H9 (cell line): Measurements from ENCODE around the gene ZNF385B. TPM values are rescaled to one million over a fixed set of nuclear protein-coding genes. Genes with fewer than 3 reads are reported as not detected.

Experiments
- DNase-seq: peaks from one replicate; pipeline ENCODE4 v3.0.0-alpha.2; 2017
- H2AFZ ChIP-seq: one replicate; pipeline ENCODE4 v1.6.1; 2013; ENCODE audit warnings: mild to moderate bottlenecking, low read length, control low read depth, moderate library complexity
- H2AK5ac ChIP-seq: 2 replicates; pipeline ENCODE4 v1.6.1; 2013; ENCODE audit warnings: low read length, control low read depth, mixed read lengths; ENCODE audit not compliant: insufficient read length
- H2BK120ac ChIP-seq: one replicate; pipeline ENCODE4 v1.6.1; 2013; ENCODE audit warnings: low read depth, mild to moderate bottlenecking, low read length, control low read depth, inconsistent platforms; ENCODE audit not compliant: poor library complexity, severe bottlenecking
- H2BK12ac ChIP-seq: 2 replicates; pipeline ENCODE4 v1.6.1; 2013; ENCODE audit warnings: low read length, control low read depth, mixed read lengths, low read depth; ENCODE audit not compliant: insufficient read length
- H2BK15ac ChIP-seq: 2 replicates; pipeline ENCODE4 v1.6.1; 2013; ENCODE audit warnings: low read depth, low read length, control low read depth
- H2BK20ac ChIP-seq: one replicate; pipeline ENCODE4 v1.6.1; 2013; ENCODE audit warnings: low read depth, mild to moderate bottlenecking, low read length, control low read depth, inconsistent platforms; ENCODE audit not compliant: poor library complexity, severe bottlenecking
- H2BK5ac ChIP-seq: 2 replicates; pipeline ENCODE4 v1.6.1; 2013; ENCODE audit warnings: low read length, control low read depth, mixed read lengths; ENCODE audit not compliant: insufficient read length
- H3K14ac ChIP-seq: 2 replicates; pipeline ENCODE4 v1.6.1; 2013; ENCODE audit warnings: low read length, control low read depth; ENCODE audit not compliant: insufficient read depth
- H3K18ac ChIP-seq: 2 replicates; pipeline ENCODE4 v1.6.1; 2013; ENCODE audit warnings: low read depth, mild to moderate bottlenecking, mixed read lengths, low read length, control low read depth; ENCODE audit not compliant: insufficient read length
- H3K23ac ChIP-seq: 2 replicates; pipeline ENCODE4 v1.6.1; 2013; ENCODE audit warnings: low read length, control low read depth, mixed read lengths, low read depth; ENCODE audit not compliant: insufficient read length
- H3K23me2 ChIP-seq: 2 replicates; pipeline ENCODE4 v1.6.1; 2013; ENCODE audit warnings: low read depth, mild to moderate bottlenecking, mixed read lengths, low read length, control low read depth; ENCODE audit not compliant: insufficient read length, poor library complexity, severe bottlenecking
- H3K27ac ChIP-seq: 2 replicates; pipeline ENCODE4 v1.5.1; 2013; ENCODE audit warnings: low read length, control low read depth, mixed read lengths, low read depth; ENCODE audit not compliant: insufficient read length
- H3K27me3 ChIP-seq: 2 replicates; pipeline ENCODE4 v1.6.1; 2013; ENCODE audit warnings: low read length, control low read depth, inconsistent platforms; ENCODE audit not compliant: insufficient read depth
- H3K4ac ChIP-seq: 2 replicates; pipeline ENCODE4 v1.6.1; 2013; ENCODE audit warnings: low read depth, mild to moderate bottlenecking, control low read depth, inconsistent platforms, low read length, moderate library complexity
- H3K4me1 ChIP-seq: 2 replicates; pipeline ENCODE4 v1.6.1; 2013; ENCODE audit warnings: low read length, control low read depth, inconsistent platforms; ENCODE audit not compliant: insufficient read depth
- H3K4me2 ChIP-seq: 2 replicates; pipeline ENCODE4 v1.6.1; 2013; ENCODE audit warnings: low read length, control low read depth, mixed read lengths; ENCODE audit not compliant: insufficient read length, insufficient read depth
- H3K56ac ChIP-seq: 2 replicates; pipeline ENCODE4 v1.6.1; 2013; ENCODE audit warnings: low read depth, mild to moderate bottlenecking, mixed read lengths, low read length, control low read depth; ENCODE audit not compliant: insufficient read length
- H3K79me1 ChIP-seq: 2 replicates; pipeline ENCODE4 v1.6.1; 2013; ENCODE audit warnings: low read depth, mild to moderate bottlenecking, moderate library complexity, low read length, control low read depth, inconsistent platforms; ENCODE audit not compliant: insufficient read depth, poor library complexity, severe bottlenecking
- H3K79me2 ChIP-seq: 2 replicates; pipeline ENCODE4 v1.6.1; 2013; ENCODE audit warnings: low read length, control low read depth, inconsistent platforms; ENCODE audit not compliant: insufficient read depth
- H3K9ac ChIP-seq: 2 replicates; pipeline ENCODE4 v1.6.1; 2013; ENCODE audit warnings: low read length, control low read depth, mixed read lengths; ENCODE audit not compliant: insufficient read length; ENCODE audit errors: extremely low read depth
- H3K9me3 ChIP-seq: one replicate; pipeline ENCODE4 v1.6.1; 2013; ENCODE audit warnings: low read depth, low read length, inconsistent platforms; ENCODE audit not compliant: control insufficient read depth
- H3T11ph ChIP-seq: one replicate; pipeline ENCODE4 v1.6.1; 2013; ENCODE audit warnings: mild to moderate bottlenecking, low read length, control low read depth, inconsistent platforms
- H4K20me1 ChIP-seq: one replicate; pipeline ENCODE4 v1.6.1; 2013; ENCODE audit not compliant: control insufficient read depth, insufficient read length, insufficient read depth
- H4K5ac ChIP-seq: 2 replicates; pipeline ENCODE4 v1.6.1; 2013; ENCODE audit warnings: low read depth, mild to moderate bottlenecking, mixed read lengths, low read length, control low read depth; ENCODE audit not compliant: insufficient read length
- H4K8ac ChIP-seq: replicated peaks from 2 replicates; pipeline ENCODE4 v1.6.1; 2013; ENCODE audit warnings: low read length, control low read depth, mixed read lengths, low read depth; ENCODE audit not compliant: insufficient read length
- H4K91ac ChIP-seq: 2 replicates; pipeline ENCODE4 v1.6.1; 2013; ENCODE audit warnings: low read depth, mild to moderate bottlenecking, moderate library complexity, mixed read lengths, low read length, control low read depth; ENCODE audit not compliant: insufficient read length
- H3K27ac Mint-ChIP-seq, 3 experiments: 2 replicates in 2 of 3; 3 replicates in 1 of 3; pipeline ENCODE4 v1.8.0; 2020 to 2021; ENCODE audit warnings: mixed read lengths in 3 of 3, mild to moderate bottlenecking in 1 of 3, moderate library complexity in 1 of 3
- H3K27me3 Mint-ChIP-seq: 2 replicates; pipeline ENCODE4 v1.8.0; 2021; ENCODE audit warnings: low read depth, mild to moderate bottlenecking, moderate library complexity, mixed read lengths
- H3K36me3 Mint-ChIP-seq, 3 experiments: 2 replicates in 2 of 3; 3 replicates in 1 of 3; pipeline ENCODE4 v1.8.0; 2020 to 2021; ENCODE audit warnings: low read depth in 3 of 3, mixed read lengths in 3 of 3; ENCODE audit not compliant: insufficient read depth in 1 of 3
- H3K4me1 Mint-ChIP-seq, 2 experiments: 2 replicates each; pipeline ENCODE4 v1.8.0; 2020; ENCODE audit warnings: mixed read lengths in 2 of 2
- H3K4me3 Mint-ChIP-seq, 2 experiments: 2 replicates in 1 of 2; 3 replicates in 1 of 2; pipeline ENCODE4 v1.8.0; 2020 to 2021; ENCODE audit warnings: mild to moderate bottlenecking in 2 of 2, mixed read lengths in 2 of 2, moderate library complexity in 1 of 2
- H3K9me3 Mint-ChIP-seq, 2 experiments: 2 replicates in 1 of 2; 3 replicates in 1 of 2; pipeline ENCODE4 v1.8.0; 2020; ENCODE audit warnings: mild to moderate bottlenecking in 2 of 2, mixed read lengths in 2 of 2, moderate library complexity in 1 of 2
- WGBS: extraction: QIAGEN DNeasy Blood & Tissue Kit; methylation state at CpG from one replicate; pipeline ENCODE4 v1.1.7; 2013; ENCODE audit warnings: missing lambda C conversion rate, low lambda C conversion rate, mixed read lengths; ENCODE audit not compliant: insufficient read length; ENCODE audit errors: extremely low coverage; 5-methylcytosine and 5-hydroxymethylcytosine counted together
- total RNA-seq: library from RNA; stranded (reverse); gene quantifications from 2 replicates; pipeline ENCODE4 v1.2.1, GENCODE V29; 2021
- TF ChIP-seq, protein P1 (sequence below): fragments of 200-600 bp; sonication (generic); conservative IDR thresholded peaks from 3 replicates; pipeline ENCODE4 v1.8.0; 2021; ENCODE audit warnings: antibody characterized with exemption, mild to moderate bottlenecking

ZNF385B gene
- total RNA-seq, 1 experiment from 2014 or later: 2.1 TPM

DNA sequence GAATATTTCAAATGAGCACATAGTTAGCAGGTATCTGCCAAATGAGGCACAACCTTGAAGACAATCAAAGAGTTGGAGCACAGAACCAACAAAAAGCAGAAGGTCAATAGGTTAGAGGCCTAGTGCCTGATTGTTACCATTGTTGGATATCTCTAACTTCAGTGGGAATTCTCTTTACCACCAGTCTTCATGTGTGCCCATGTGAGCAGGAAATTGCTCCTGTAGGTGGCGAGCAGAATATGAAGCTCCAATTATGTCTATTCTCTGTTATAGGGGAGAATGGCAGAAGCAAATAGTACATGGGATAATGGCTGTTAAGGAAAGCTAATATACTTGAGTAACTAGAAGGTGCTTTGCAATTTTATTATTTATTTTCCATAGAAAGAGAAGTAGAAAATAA lies 14.9 kb upstream of the ZNF385B start:
- Histone ChIP-seq H3K79me2 (no peaks in the 10 kb centered on the region), H2BK120ac (no peak overlapping the region), H4K91ac (no peak overlapping the region), H3K14ac (no peak overlapping the region), H3K56ac (no peak overlapping the region), H3K79me1 (no peaks in the 10 kb centered on the region), H2BK15ac (no peak overlapping the region), H3K23ac (no peak overlapping the region), H4K5ac (no peak overlapping the region), H3K9me3 (no peaks in the 10 kb centered on the region), H4K8ac (no peak overlapping the region), H3K27ac (no peak overlapping the region), H3T11ph (no peak overlapping the region), H2AK5ac (no peak overlapping the region), H2BK5ac (no peak overlapping the region), H4K20me1 (no peaks in the 10 kb centered on the region), H3K23me2 (no peaks in the 10 kb centered on the region), H3K27me3 (no peaks in the 10 kb centered on the region), H3K9ac (no peak overlapping the region), H3K4ac (no peak overlapping the region), H2BK20ac (no peak overlapping the region), H3K4me1 (no peaks in the 10 kb centered on the region), H3K4me2 (no peak overlapping the region), H2BK12ac (no peak overlapping the region), H2AFZ (no peak overlapping the region), H3K18ac (no peak overlapping the region)
- no peak for DNase-seq
- Mint-ChIP-seq H3K27ac (no peak overlapping the region), H3K36me3 (no peaks in the 10 kb centered on the region), H3K4me3 (no peak overlapping the region), H3K27me3 (peaks cover 2% of the 10 kb centered on the region; the same call in 1 of the 2 replicates), H3K9me3 (no peaks in the 10 kb centered on the region), H3K4me1 (no peaks in the 10 kb centered on the region; a peak in 1 of 4 replicates)
- TF ChIP-seq, protein P1, sequence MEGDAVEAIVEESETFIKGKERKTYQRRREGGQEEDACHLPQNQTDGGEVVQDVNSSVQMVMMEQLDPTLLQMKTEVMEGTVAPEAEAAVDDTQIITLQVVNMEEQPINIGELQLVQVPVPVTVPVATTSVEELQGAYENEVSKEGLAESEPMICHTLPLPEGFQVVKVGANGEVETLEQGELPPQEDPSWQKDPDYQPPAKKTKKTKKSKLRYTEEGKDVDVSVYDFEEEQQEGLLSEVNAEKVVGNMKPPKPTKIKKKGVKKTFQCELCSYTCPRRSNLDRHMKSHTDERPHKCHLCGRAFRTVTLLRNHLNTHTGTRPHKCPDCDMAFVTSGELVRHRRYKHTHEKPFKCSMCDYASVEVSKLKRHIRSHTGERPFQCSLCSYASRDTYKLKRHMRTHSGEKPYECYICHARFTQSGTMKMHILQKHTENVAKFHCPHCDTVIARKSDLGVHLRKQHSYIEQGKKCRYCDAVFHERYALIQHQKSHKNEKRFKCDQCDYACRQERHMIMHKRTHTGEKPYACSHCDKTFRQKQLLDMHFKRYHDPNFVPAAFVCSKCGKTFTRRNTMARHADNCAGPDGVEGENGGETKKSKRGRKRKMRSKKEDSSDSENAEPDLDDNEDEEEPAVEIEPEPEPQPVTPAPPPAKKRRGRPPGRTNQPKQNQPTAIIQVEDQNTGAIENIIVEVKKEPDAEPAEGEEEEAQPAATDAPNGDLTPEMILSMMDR: peak; percentile 29; the same call in 2 of the 3 replicates
- WGBS: no CpG with 5 or more reads among the region's 1 CpG
